GM19025 (cell line): Measurements from ENCODE around the gene BEND2.

Experiments
- ATAC-seq: cut with Tn5 transposase; IDR thresholded peaks from one replicate; pipeline ENCODE4 v1.9.1; 2021; ENCODE audit warnings: mild to moderate bottlenecking, low read depth, moderate library complexity; ENCODE audit not compliant: unreplicated experiment

The BEND2 gene

DNA sequence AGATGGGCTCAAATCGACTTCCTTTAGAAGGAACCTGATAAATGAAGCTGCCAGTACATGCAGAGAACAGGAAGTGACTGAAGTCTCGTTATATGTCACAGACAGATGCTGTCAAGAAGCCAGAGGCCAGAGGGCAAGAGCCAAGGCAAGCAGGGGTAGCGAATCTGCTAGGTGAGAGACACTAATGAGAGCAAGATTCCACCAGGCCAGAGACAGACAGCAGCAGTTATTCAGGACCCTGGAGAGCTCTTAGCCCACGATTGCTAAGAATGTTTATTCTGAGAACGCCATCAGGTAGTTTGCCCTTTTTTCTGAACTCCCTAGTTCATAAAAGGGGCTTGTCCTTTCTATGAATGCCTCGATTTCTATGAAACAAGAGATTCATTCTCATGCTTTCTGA is 73.7 kb downstream of the BEND2 start:
- no peak for ATAC-seq

DNA sequence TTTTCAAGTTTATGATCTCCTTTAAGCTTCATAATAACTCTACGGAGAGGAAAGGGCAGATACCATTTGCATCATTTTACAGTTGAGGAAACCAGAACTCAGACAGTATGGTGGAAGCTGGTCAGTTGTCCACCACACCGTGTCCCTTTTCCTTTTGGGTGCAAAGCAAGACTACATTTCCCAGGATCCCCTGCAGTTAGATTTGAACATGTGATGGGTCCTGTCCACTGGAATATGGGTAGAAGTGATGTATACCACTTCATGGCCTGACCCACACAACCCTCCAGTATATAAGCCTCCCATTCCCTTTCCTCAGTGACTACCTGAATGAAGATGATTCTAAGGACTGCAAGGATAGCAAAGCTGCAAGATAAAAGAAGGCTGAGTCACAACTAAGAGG is 74.7 kb downstream of the BEND2 start:
- no peak for ATAC-seq

DNA sequence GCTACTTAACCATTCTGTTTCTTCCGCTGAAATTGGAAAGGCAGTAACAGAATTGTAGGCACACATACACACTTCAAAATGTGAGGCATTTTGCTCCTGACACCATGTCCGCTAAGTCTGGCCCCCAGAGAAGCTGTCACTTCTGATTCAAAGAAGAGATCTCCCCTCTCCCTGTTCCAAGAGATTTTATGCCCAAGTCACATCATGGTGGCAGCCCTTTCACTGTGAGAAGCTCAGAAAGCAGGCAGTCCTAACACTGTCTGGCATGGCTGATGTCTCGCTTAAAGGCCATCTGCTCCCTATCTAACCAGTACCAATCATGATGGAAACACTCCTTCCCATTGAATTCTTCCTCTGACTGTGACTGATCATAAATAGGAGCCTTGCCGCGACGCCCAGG is 83.9 kb downstream of the BEND2 start:
- ATAC-seq: no peak

- ATAC-seq: no peak
Observed at GRCh38 chrX:18133605-18134004, 87.1 kb downstream of the BEND2 start.

- no peak for ATAC-seq
Observed at GRCh38 chrX:18129690-18130089, 91.0 kb downstream of the BEND2 start.

- ATAC-seq: no peak
Observed at GRCh38 chrX:18126971-18127370, 93.7 kb downstream of the BEND2 start.

GRCh38 chrX:18119856-18120255 is 100.8 kb downstream of the BEND2 start:
- ATAC-seq: no peak
